NCI-H748 (cell line): ENCODE results near the gene BID.

Experiments used
- DNase-seq: peaks from one replicate; lab custom pipeline; 2025; ENCODE audit not compliant: unreplicated experiment; lab: John Stamatoyannopoulos, UW

The BID gene

DNA sequence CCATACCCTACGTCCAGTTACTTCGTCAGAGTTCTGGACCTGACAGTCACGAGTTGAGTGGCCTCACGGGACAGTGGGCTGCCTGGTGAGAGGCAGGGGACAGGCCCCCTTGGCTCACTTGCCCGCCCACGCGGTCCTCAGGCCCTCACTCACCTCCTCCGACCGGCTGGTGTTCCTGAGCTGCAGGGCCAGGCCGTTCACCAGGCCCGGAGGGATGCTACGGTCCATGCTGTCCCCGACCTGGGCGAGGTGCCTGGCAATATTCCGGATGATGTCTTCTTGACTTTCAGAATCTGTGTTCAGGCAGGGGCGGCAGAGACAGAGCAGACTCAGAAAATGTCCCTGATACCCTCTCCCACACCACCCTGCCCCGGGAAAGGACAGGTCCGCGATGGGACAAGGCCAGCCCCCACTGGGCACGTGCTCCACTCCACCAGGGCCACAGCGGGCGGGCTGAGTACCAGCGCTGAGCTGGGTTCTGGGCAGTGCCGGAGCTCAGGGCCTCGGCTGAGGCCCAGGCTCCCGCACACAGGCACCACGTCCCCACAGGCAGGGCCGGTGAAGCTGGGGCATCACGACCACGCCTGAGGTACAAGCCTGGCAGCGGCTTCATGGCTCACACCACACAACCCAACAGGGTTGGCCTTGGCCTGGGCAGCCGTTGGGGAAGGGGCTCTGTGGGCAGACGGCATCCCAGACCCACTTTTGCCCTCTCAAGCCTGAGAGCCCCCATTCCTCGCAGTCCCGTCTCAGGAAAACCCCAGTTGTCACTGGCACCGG lies 34.9 kb downstream of the BID start:
- DNase-seq = no peak

DNA sequence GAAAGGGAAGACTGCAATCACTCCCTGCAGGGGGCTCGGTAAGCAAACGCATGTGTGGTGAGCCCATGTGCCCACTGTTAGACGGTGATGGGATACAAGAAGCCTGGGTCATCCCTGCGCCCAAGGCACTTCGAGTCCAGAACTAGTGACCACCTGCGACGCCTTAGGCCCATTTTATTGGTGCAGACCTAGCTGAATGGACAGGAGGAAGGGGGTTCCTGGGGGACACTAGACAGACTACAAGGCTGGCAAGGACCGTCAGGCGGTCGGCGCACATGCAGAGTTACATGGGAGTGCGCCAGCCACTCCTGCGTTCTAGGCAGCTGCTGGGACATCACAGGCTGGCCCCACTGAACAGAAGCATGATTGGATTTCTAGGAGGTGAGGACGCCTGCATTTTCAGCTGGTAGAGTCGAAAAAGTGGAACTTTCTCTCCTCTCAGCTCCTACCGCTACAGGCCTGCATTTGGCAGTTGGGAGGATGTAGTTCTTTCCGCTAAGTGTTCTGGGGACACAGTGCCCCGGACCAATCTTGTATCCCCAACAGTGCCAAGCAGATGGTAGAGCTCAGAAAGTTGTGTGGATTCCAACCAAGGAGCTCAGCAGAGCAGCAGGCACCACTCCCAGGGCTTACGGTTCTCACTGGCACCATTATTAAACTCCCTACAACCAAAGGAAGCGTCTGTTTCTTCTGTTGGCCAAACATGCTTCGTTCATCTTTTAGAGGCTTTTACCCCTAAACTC lies 35.7 kb downstream of the BID start:
- DNase-seq = no peak

DNA sequence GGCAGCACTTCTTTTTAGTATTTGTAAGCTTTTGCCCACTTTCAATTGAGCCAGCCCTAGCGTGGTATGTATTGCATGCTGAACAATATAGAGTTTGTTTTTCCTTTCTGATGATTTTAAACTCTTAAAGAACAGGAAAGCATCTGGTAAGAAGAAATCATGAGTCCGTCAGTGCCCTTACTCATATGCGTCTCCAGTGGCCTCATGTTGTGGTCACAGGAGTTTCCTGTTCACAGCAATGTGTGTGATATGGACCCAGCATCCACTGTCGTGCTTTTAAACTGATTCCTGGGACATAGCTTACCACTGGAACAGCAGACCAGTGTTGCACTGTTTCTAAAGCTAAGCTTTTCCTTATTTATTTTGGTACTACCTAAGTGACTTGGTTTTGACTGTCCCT lies 40.1 kb downstream of the BID start:
- DNase-seq = no peak

DNA sequence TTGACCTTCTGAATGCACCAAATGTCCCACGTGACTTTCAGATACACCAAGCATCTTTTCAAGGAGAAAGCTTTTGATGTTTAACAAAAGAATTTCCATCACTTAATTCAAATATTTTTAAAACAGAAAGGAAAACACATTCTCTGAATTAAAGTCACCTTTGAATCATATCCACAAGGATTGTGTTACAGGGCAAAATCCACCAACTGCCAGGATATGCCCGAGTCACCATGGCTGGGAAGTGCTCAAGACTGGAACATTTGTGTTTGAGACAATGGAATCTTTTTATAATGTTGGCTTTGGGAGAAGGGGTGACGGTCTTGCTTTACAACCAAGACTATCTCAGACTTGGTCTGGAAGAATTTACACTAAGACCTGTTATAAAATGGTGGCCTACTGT lies 40.8 kb downstream of the BID start:
- no peak for DNase-seq

DNA sequence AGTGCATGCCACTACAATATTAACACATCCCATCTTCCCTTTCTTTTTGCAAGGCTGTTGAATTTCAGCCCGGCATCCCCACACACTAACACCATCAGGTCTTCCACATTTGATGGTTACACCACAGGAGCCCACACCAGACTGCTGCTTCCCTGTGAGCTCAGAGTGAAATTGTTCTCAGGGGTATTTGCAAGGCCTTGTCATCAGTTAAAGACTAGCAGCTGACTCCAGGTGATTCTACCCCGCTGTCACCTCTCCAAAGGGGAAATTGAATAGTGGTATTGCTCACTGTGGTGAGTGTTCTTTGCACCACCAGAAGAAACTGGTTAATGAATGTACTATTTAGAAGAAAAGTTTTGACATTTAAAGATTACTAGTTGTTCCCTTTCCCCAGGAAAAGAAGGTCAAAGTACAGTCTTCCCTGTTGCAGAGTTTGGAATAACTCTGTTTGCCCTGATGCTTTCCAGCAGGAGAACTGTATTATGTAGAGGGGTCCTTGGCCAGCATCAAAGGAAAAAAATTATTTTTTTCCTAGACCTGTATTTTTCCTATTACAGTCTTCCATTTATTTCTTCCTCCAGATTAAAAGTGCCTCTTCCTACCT lies 41.9 kb downstream of the BID start:
- no peak for DNase-seq

DNA sequence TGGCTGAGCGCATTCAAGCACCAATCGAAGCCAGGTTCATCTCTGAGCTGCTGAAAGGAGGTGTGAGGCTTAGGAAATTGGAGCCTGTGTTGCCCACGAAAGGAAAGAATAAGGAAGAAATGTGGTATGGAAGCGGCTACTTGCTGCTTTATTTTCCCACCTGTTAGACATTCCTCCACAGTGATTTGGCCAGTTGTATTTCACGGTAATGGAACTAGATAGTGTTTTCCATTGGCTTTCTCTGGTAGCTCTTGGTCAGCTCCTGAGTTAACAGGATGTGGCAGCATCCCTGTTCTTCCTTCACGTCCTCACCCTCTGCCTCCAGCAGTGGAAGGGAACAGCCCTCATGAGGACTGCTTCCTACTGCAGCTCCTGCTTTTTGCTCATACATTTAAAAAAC lies 44.7 kb downstream of the BID start:
- no peak for DNase-seq

DNA sequence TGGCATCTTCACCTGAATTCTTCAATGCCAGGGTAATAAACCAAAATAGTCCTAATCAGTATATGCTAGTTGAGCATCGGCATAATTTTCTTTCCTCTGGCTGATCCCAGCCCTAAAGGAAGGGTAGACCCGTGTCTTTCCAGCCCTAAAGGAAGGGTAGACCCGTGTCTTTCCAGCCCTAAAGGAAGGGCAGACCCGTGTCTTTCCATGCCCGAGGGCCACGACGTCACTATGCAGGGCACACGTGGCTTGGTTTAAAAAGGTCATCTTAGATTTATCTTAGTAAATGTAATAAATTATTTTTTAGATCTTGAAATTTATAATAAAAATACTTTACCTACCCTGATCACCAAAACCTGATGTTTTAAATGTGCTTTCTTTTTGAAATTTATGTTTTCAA lies 45.5 kb downstream of the BID start:
- DNase-seq = no peak

DNA sequence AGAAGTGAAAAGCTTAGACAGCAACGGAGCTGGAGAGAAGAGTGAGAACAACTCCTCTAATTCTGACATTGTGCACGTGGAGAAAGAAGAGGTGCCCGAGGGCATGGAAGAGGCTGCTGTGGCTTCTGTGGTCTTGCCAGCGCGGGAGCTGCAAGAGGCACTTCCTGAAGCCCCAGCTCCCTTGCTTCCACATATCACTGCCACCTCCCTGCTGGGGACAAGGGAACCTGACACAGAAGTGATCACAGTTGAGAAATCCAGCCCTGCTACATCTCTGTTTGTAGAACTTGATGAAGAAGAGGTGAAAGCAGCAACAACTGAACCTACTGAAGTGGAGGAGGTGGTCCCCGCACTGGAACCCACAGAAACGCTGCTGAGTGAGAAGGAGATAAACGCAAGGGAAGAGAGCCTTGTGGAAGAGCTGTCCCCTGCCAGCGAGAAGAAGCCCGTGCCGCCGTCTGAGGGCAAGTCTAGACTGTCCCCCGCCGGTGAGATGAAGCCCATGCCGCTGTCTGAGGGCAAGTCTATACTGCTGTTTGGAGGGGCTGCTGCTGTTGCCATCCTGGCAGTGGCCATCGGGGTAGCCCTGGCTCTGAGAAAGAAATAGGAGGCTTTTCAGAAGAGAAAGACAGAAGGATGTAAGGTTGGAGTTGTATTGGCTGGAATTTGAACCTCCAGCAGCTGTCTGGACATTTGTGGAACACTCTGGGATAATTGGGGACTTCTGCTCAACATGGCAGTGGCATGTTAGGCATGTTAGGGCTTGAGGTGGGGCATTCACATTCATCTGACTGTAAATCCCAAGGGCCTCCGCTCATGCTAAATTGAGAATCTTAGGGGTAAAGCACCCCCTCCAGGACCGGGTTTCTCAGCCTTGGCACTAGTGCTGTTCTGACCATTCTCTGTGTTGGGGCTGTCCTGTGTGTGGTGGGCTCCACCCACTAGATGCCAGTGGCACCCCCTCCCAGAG lies 47.1 kb downstream of the BID start:
- DNase-seq = no peak

DNA sequence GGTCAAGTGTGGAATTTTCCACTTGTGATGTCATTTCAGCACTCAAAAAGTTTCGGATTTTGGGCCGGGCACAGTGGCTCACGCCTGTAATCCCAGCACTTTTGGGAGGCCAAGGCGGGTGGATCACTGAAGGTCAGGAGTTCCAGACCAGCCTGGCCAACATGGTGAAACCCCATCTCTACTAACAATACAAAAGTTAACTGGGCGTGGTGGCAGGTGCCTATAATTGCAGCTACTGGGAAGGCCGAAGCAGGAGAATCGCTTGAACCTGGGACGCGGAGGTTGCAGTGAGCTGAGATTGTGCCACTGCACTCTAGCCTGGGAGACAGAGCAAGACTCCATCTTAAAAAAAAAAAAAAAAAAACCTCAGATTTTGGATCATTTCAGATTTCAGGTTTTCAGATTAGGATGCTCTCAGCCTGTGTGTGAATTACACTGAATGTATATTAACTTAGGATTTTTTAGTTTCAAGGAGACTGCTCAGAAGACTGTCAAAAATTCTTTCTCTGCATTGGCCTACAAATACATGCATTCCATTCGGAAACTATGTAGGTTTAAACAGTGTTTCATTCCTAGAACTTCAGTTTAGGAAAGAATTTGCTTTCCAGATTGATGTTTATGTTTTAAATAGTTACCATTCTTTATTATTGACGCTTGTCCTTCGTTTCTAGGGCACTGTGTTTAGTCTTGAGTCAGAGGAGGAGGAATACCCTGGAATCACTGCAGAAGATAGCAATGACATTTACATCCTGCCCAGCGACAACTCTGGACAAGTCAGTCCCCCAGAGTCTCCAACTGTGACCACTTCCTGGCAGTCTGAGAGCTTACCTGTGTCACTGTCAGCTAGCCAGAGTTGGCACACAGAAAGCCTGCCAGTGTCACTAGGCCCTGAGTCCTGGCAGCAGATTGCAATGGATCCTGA lies 48.0 kb downstream of the BID start:
- DNase-seq = no peak

DNA sequence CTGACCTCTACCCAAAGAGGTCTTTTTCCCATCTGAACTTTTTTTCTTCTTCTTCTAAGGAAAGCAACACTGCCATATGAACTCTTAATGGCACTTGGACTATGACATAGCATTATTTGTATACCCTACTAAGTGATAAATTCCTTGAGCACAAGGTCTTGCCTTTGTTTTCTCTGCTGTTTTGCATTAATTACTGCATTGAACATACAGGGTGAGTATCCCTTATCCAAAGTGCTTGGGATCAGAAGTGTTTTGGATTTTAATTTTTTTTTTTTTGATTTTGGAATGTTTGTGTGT lies 48.8 kb downstream of the BID start:
- no peak for DNase-seq

DNA sequence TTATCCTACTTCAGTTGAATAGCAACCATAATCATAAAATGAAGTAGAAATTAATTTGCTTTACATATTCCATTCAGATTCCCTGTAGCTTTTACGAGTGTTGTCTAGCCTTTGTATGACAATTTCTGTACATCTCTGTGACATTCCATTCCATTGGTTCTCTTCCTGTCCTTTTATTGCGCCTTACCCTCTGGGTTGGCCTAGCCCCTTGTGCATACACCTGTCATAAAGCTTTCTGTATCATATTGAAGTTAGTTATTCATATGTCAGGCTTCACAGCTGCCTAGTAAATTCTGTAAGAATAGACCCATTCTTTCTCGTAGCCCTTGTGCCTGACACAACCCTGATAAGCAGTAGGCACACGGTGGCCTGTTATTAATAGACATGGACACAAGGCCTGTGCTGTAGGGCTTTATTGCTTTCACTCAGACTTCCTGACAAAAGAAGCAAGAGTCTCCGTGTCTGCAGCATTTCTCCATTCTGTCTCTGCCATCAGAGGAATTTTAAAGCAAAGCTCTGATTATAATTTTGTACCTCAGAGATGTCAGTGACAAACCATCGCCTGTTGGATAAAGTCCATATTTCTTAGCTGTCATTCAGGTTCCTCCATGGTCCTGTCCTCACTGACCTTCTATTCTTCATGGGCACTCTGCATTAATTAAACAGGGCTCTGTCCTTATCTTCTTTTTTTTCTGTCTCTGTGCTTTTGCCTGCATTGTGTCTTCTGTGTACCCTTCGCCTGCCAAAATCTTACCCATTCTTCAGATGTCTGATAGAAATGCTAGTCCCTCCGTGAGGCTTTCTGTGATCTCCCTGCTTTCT lies 49.4 kb downstream of the BID start:
- DNase-seq = no peak

DNA sequence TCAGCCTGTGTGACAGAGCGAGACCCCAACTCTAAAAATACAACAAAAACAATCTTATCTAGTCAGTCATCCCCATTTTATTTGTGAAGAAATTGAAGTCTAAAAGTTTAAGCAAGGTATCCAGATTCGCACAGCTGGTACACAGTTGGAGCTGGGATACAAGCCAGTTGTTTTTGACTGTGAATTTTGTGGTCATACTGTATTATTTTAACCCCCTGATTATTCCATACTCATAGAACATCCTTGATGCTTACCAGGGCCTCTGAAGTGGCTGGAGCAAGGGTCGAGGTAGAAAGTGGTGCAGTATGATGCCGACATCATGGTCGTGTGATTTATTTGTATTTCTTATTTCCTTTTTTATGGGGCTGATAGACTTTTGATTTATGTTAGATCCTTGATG lies 50.0 kb downstream of the BID start:
- DNase-seq = no peak

DNA sequence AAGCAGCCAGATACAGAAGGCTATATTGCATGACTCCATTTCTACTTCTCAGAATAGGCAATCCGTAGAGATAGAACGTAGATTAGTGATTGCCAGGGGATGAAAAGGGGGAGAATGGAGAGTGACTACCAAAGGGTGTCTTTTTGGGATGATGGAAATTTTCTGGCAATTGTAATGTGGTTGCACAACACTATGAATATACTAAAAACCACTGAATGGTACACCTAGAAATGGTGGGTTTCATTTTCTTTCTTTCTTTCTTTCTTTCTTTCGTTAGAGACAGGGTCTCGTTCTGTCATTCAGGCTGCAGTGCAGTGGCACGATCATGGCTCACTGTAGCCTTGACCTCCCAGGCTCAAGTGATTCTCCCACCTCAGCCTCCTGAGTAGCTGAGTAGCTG lies 54.4 kb downstream of the BID start:
- DNase-seq = no peak

DNA sequence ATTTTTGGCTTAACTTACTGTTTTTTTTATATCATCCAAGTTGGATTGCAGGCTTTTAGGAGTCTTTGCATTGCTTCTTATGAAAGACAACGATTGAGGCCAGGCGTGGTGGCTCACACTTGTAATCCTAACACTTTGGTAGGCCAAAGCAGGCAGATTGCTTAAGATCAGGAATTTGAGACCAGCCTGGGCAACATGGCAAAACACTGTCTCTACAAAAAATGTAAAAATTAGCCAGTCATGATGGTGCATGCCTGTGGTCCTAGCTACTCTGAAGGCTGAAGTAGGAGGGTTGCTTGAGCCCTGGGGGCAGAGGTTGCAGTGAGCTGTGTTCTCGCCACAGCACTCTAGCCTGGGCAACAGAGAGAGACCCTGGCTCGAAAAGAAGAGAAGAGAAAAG lies 56.6 kb downstream of the BID start:
- DNase-seq = no peak

DNA sequence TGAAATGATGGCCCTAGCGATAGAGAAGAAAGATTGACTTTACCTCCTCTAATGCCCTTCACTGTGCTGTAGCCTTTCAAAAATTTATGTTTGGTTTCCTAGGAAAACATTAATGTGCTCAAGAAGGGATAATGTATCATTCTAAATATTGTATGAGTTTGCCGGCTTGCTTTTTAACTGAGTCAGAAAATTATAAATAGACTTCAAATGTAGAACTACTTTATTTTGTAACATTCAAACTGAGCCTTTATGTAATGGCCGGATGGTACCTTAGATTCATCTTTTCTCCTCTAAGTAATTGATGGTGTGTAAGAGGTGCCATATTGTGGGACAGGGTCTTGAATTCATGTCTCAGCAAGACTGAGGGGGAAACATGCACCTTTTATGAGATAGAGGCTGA lies 57.7 kb downstream of the BID start:
- DNase-seq = no peak

DNA sequence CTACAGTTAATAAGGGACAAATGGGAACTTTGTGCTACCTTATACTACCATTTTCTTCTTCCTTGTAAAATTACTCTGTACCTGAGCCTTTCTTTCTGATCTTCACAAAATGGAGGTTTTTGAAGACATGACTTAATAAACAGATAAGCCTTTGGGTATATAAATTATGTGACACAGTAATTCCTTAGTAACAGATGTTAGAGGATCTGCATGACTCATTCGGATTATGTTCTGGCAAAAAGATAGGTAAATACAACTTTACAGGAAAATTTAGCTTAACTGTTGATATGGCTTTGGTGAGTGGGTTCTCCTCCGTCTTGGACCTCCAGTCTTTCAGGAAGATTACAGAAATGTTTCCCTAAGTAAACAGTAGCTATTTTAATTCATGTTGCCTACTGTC lies 61.8 kb downstream of the BID start:
- no peak for DNase-seq

DNA sequence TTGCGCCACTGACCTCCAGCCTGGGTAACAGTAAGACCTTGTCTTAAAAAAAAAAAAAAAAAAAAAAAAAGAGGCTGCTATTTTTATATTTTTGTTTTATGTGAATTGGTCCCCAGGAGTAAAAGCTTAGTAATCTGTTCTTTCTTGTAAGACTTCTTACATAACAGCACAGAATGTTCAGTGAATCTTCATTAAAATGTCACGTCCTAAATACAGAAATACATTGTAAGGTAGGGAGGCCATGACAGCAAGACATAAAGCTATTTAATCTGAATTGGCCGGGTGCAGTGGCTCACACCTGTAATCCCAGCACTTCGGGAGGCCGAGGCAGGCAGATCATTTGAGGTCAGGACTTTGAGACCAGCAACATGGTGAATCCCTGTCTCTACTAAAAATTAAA lies 64.2 kb downstream of the BID start:
- no peak for DNase-seq

DNA sequence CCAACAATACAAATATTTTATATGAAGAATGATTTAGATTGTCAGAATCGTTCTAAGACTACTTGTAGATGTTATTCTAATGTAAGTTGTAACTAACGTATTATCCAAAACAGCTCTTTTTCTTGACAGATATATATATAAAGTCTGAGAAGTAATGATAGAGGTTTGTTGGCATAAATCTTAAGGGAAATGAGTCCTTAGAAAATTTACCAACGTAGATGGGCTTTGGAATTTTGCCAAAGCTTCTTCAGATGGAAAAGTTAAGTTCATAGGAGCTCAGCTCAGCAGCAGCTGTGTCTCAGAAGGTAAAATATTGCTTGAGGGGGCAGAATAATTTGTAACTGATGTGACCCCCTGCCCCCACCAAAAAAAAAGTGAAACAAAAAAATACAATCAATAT lies 66.7 kb downstream of the BID start:
- DNase-seq = no peak

DNA sequence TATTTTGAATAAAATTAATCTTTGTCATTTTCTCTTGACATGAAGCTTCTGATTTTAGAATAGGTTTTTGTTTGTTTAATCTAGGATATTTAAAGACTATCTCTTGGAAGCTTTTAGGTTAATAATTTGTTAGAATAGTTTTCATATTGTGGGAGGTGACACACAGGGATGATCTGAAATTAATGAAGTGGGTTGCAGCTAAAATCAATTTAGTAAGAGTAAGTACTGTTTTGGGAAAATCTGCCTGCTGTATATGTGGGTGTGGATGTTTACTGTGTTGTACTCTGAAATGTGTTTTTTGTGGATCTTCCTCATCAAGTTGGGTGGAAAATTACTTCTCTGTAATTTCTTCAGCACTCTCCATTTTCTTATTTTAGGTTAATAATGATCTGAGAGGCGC lies 67.3 kb downstream of the BID start:
- no peak for DNase-seq
